NCI-H510A treated with DMSO at 0.1 percent for 48 hours (cell line): Measurements from ENCODE around the gene PLCL1.
A peak's percentile ranks its signal among the peaks of the same experiment; 100 is the strongest.
"Not testable (repeated sequence)": the region's sequence is repeated elsewhere in the genome, so short reads cannot be mapped to it uniquely, and the experiment has no call there.

Source experiments
- DNase-seq: peaks from one replicate; lab custom pipeline; 2025; lab: John Stamatoyannopoulos, UW

The PLCL1 gene

DNA sequence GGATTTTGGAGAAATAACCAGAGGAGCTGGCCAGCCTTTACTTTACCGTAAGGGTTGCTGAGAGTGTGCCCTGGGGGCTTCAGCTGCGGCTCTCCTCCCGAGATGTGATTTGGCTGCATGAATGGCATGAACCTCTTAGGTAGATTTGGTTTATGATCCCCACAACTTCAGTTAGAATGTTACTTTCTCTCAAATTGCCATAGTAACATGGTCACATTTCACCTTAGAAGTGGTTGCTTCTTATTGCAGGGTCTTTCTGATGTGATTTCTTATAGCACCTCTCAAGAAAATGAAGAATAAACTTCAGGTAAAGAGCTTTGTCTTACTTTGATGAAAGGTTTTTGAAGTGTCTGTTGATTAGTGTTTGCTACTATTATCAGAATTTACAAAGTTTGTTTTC is 5.6 kb downstream of the PLCL1 start:
- DNase-seq, result no peak

DNA sequence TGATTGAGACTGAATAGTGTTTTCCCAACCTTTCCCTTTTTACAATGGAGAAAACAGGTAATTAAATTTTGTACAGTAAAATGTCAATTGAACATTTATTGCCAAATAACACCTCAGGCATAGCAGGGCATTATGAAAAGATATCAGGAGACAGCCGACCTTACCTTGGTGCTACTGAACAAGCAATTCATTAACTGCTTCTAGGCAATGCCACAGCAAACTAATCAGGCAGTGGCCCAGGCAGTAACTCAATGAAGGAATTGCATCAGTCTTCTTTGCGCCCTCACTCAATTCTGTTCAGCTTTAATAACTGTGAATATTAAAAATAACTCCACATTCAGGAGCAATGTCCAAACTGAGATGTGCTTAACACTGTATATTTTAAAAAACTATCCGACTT is 6.1 kb downstream of the PLCL1 start:
- no peak for DNase-seq

DNA sequence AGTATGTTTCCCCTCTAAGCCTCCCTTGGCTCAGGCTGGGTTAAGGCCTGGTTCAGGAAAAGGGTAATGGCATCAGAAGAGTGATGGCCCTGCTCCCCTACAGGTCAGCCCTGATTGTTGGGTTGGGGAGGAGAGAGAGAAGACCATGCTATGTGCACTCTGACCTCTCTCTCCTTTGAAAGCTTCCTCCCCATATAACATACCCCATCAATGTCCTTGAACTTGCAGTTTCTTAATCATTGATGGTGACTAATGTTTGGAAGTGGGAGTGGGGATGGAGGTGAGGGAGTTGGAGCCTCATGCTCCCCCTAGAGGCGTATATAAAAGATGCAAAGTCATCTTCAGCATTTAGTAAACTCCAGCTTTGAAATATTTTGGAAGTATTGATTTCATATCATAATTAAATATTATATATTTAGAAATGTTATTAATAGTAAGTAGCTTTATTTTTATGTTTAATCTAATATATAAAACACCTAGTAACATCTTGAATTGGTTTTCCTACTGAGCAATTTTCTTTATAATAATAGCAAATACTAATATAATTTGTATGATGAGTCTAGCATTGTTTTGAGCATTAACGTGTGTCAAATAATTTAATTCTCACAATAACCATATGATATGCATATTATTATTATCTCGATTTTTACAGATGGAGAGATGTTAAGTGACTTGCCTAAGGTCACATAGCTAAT is 8.8 kb downstream of the PLCL1 start:
- peak; percentile 6 for DNase-seq

DNA sequence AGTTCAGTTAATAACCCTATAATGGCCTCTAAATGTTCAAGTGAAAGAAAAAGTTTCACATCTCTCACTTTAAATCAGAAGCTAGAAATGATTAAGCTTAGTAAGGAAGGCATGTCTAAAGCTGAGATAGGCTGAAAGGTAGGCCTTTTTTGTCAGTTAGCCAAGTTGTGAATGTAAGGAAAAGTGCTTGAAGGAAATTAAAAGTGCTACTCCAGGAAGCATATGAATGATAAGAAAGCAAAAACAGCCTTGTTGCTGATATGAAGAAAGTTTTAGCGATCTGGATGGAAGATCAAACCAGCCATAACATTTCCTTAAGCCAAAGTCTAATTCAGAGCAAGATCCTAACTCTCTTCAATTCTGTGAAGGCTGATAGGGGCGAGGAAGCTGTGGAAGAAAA is 10.1 kb downstream of the PLCL1 start:
- no peak for DNase-seq

DNA sequence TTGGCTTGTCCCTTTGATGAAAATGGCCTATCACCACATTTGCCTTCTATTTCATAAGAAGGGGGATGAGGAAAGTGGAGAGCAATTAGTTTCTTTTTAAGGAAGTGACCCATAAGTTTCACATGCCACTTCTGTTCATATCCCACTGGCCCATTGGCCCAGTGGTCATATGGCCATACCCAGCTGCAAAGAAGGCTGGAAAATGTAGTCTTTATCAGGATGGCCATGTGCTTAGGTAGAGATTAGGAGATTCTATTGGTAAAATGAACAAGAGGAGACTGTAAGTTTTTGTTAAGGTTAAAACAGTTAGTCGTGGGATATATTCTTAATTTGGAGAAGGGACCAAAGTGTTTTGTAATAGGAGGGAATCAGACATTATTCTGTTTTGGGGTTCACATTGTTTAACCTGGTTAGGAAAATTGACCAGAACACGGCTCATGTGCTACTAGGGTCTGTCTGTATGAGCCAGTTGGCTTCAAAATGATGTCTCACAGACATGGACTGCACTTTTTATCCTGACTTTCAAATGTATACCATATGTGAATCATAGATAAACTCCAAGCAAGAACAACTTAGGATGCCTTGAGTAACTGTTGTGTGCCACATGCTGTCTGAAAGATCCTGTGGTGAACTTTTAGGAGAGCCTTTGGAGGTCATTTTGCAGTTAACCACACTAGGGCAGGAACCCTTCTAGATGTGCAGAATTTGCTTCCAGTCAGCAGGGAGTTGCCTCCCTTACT is 17.3 kb downstream of the PLCL1 start:
- no peak for DNase-seq

DNA sequence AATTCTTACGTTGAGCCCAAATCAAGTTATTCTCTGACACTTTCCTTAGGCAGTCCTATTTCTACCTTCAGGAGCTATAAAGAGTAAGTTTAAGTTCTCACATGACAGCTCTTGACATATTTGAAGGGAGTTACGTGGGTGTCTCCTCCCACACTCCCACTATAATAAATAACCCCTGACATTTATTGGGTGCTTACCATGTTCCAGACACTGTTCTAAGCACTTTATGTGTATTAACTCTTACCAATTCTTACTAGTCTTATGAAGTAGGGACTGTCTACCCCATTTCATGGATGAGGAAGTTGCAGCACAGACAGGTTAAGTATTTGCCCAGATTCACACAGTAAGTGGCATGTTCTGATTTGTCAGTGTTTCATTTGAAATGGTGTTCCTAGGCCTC is 17.9 kb downstream of the PLCL1 start:
- DNase-seq, result no peak

DNA sequence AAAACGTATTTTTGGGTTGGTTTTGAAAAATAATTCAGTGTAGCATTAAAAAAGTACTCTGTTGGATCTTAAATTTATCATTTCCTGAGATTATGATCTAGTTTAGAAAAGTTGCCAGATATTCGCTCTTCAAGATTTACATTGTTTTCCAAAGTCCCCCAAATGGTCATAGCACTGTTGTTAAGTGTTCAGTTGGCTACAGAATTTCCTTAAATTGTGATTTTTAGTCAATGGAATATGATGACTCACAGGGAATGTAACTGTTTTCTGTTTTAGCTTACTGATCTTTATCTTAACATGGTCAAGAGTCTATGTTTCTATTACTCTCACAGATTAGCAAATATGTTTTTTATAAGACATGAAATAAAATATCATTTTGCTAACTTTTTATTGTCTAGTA is 23.2 kb downstream of the PLCL1 start:
- no peak for DNase-seq

DNA sequence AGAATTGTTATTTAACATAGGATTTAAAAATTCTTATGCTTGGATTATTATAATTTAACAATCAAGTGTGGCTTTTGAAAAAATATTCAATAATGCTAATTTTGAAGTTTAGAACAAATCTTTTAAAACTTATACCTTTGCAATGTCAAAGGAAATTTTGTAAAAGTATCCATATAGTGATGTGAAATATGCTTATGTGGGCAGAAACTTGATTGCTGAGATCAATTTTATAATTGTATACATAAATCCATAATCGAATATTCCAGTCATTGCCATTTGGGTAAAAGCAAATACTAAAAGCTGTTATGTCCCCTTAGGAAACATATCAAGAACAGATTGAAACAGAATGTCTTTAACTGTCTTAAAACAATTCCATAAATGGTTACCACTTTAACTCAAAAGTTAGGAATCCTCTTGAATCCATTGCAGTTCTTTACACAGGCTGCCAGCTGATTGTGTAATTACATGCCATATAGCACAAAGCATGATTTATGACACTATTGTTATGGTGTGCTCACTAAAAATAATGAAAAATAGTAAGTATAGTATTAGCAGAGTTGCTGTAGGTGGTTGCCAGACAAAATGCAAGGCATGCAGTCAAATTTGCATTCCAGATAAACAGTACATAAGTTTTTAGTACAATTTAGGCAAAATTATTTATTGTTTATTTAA is 24.2 kb downstream of the PLCL1 start:
- DNase-seq, result no peak

DNA sequence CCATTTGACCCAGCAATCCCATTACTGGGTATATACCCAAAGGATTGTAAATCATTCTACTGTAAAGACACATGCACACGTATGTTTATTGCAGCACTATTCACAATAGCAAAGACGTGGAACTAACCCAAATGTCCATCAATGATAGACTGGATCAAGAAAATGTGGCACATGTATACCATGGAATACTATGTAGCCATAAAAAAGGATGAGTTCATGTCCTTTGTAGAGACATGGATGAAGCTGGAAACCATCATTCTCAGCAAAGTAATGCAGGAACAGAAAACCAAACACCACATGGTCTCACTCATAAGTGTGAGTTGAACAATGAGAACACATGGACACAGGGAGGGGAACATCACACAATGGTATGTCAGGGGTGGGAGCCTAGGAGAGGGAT is 30.4 kb downstream of the PLCL1 start:
- not testable (repeated sequence) for DNase-seq

DNA sequence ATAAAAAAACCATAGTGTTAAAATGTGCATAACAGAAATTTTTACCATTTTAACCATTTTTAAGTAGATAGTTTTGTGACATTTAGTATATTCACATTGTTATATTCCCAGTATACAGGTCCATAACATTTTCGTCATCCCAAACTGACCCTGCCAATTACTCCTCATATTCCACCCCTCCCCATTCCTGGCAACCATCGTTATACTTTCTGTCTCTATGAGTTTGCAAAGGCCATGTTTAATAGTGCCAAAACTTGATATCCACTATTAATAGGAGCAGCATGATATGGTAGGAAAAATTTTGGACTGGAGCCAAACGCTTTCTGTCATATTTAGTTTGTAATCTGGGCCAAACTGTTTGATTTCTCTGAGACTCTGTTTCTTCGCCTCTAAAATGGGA is 30.9 kb downstream of the PLCL1 start:
- no peak for DNase-seq

DNA sequence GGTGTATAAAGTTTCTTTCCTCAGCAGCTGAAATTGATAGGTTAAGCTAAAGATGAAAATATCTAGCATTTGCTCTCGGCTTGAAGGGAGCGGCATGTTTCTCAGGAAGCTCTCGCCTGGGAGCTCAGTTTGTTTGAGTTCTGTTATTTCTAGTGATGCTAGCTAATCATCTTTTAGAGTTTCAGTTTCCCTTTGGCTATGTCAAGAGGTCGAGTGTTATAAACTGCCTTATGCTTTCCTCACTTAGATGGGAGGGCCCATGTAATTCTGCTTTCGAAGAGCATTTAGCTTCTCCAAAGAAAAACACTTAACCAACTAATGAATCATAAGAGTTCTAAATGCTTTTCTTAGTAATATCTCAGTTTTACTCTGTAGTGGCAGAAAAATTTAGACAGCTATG is 33.6 kb downstream of the PLCL1 start:
- no peak for DNase-seq

DNA sequence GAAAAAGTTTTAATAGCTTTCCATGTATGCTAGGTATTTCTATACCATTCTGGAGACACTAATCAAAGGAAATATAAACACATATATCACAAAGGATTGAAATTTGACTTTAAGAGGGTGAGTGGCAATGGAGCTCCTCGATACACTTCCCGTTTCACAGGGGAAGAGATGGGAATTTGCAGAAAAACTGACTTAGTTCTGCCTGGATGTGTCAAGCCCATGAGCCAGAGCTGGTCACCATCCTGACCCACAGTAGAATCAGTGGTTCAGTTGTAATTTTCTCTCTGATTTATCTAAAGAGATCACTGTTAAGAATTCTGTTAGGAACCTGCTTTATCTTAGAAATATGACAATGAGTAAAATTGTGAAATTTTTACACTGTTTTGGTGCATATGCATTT is 34.2 kb downstream of the PLCL1 start:
- no peak for DNase-seq

DNA sequence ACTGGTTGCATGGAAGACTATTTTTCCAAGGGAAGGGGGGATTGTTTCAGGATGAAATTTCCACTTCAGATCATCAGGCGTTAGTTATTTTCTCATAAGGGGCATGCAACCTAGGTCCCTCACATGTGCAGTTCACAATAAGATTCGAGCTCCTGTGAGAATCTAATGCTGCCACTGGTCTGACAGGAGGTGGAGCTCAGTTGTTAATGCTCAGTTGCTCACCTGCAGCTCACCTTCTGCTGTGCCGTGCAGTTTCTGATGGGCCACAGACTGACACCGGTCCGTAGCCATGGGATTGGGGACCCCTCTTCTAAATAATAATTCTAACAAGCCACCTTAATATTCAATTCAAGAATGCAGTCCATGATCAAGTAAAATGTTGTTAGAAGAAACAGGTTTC is 34.9 kb downstream of the PLCL1 start:
- no peak for DNase-seq

DNA sequence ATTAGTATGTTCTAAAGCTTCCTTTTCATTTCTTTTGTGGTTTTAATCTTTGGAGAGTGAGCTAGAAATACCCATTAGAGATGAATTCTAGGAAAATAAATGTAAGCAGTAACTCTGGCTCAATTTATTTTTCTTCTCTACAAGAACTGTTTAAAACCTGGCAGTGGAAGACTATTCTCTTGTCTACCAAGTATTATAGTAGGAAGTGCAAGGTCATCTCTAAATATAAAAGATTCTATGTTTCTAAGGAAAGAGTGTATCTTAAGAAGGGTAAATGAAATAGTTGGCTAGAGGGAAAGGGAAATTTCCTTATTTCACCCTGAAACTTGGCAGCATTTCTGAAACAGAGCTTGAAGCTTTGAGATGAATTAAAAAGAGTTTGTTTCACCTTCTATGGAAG is 35.5 kb downstream of the PLCL1 start:
- no peak for DNase-seq

DNA sequence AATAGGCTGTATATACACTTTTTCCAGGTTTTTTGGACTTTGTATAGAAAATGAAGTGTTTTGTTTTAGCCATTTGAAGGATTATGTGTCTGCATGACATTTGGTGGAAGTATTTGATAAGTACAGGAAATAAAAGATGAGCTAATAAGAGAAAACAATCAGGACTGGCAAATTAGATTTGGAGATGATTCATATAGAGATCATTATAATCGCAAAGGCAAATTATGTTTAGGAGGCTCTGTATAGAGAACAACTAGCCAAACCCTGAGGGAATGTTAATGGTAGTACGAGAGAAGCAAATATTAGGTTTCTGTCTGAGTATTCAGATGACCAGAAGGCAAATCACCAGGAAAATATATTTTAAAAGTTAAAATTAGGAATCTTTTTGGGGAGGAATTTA is 41.7 kb downstream of the PLCL1 start:
- no peak for DNase-seq

DNA sequence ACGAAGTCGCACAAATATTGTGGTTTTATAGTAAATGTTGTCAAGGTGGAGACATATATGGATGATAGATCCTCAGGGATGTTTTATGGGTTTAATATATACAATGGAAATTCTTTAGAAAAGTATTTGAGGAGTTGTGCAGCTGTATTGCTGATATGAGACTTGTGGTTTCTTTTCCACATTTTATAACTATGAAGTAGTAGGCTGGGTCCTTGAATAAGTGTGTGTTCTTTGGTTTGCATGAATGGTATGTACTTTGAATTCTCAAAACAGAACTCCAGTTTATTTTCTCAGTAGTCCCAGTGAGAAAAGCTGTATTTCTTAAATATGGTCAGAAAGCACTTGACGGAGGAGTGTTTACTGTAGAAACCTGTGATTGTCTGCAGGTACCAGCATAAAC is 42.4 kb downstream of the PLCL1 start:
- no peak for DNase-seq

DNA sequence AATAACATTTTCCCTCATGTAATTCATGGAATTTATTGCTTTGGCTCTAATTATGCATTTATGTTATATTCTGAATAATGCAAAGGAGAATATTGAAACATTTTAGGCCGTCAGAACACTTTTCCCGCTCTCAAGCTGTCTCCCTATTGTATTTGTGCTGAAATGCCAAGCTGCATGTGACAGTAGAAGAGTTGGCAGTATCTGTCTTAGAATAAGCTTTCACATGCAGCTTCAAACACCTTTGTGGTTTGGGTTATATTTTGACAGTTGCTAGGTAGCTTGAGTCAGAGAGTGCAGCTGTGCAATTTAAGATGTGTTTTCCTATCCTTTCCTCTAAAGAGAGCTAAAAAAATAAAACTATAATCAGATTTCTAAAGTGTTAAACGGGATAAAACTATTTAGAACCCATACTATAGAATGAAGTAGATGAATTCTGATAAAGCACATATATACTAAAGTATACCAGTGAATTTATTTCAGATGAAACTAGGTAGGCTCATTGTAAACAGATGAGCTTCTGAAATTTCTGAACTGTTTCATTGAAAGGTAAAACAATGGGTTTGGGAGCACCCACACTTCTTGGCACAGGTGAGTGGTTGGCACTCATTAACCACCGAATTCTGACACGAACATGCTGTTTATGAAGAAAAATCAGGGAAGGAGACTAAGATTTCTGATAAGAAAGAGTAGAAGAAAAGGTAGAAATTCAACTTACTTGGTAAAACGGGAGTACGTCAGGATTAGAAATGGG is 43.4 kb downstream of the PLCL1 start:
- DNase-seq, result no peak

DNA sequence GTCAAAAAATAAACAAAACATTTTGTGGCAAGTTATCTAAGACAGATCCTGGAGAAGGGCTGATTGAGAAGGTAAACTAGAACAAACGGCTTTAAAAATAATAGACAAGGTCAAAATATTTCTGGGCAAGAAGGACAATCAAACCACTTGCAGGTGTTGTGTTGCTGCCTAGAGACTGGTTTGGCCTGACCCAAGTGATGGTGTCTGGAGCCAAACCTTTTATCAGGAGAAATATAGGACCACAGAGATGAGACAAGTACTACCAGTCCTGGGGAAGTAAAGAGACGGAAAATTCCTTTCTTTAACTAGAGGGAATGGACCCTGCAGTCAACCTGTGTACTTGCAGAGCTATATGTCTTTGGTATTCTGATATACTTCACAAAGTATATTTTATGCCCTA is 44.2 kb downstream of the PLCL1 start:
- DNase-seq, result no peak

DNA sequence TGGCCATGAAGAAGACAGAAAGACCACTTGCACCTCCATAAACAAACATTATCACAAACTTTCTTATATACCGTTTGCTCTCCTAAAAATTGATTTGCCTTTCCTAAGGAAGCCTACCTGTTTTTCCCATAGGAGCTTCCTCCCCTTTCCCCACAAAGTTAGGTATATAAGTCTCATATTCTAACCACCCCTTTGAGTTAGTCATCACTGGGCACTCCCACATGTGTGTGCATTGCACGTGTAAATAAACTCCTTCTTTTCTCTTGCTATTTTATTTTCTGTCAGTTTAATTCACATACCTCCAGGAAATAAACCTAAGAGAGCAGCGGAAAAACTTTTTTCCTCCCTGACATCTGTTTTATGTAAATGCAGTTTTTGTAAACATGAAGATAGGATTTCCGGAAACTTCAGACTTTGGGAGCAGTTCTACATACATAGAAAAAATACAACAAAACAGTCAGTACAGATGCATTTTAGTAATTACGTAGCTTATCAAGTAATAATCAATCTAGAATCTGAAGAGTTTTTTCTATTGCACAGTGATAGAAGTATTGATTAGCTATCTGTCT is 46.6 kb downstream of the PLCL1 start:
- DNase-seq, result no peak

DNA sequence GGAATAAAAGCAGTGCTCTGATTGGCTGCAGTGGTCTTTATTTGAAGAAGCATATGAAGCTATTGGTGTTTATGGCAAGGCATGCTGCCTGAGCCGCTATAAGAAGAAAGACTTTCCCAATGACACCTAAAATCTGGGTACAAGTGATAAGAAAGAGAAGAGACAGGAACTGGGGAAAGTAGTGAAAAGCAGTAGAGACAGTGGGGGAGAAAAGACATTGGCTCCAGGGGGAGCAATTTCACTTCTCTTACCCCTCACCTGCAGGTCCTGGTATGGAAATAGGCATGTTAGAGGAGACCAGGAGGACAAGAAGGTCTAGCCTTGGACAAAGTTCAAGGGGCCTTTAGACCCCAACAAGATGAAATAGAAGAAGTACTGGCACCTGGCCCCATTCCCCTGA is 47.1 kb downstream of the PLCL1 start:
- no peak for DNase-seq

DNA sequence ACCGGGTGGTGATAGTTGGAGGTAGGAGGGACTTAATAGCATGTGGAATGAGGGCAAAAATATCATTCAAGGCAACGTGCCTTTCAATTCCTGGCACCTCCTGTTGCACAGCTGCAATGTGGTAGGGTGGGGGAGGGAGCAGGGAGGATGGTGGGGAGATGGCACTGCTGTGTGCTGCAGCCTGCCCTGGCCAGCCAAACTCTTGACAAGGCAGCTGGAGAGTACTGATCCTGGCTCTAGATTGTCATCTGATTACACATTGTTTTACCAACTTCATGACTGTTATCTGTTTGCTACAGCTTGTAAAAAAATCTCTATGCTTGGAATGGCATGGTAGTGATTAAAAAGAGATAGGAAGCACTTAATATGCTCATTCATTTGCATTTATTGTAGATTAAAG is 47.7 kb downstream of the PLCL1 start:
- no peak for DNase-seq

DNA sequence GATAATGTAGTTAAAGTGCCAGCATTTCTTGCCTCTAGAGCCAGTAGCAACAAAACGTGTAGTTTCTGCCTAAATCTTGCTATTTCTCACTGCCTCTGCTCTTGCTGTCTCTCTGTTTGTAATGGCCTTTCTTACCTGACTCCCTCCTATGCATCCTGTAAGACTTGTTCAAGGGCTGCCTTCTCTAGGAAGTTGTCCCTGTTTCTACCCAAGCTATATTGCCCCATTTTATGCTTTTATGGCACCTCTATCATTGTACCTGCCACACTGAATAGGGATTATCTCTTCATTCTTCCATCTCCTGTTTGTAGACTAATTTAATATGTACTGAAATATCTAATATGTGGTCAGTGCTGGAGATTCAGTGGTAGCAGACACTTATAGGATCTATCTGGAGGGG is 49.2 kb downstream of the PLCL1 start:
- DNase-seq, result no peak
